ENCODE data around the gene SMARCC1. TPM values are rescaled to one million over a fixed set of nuclear protein-coding genes. Genes with fewer than 3 reads are reported as not detected.
"Not testable (repeated sequence)": the region's sequence is repeated elsewhere in the genome, so short reads cannot be mapped to it uniquely, and the experiment has no call there.

SMARCC1 gene
- total RNA-seq, 1 experiment from 2014 or later, result 84.2 TPM

- POLR2A ChIA-PET, result interaction anchor here (0.5 kb wide), 1 partner anchor 9 kb away, joined by 8 read pairs; no protein-coding TSS in a partner anchor
- no peaks in the 10 kb centered on the region for H3K9me3 ChIP-seq (ENCODE audit: control insufficient read depth, insufficient read depth, low read depth, low read length)
- TF ChIP-seq TCF7L2 (IDR thresholded peaks at IDR 0.05; ENCODE audit: low read depth, low read length) (no peak), POLR2AphosphoS5 (IDR thresholded peaks at IDR 0.05; ENCODE audit: low read depth, low read length) (no peak), REST (IDR thresholded peaks at IDR 0.05; ENCODE audit: insufficient read depth in 1 of 2, low read depth in 2 of 2, low read length in 1 of 2) (no peak), CTCF (IDR thresholded peaks at IDR 0.05) (no peak), SIN3A (IDR thresholded peaks at IDR 0.05; ENCODE audit: borderline replicate concordance, insufficient read depth, low read depth, low read length) (no peak)
- DNase-seq (ENCODE audit: low read depth, low spot score), result no peak
- in situ Hi-C loops (cut with HindIII; ENCODE audit: low pct_unique_long_range_greater_than_20kb, low sequenced_read_pairs) (no loop called here), intact Hi-C loops (cut with micrococcal nuclease; ENCODE audit: unreplicated experiment) (no loop called here)
- no peak overlapping the region for H3K27ac ChIP-seq (ENCODE audit: low read length)
- BruUV-seq (replicated peaks), result no TSS peak
- CTCF ChIA-PET, result no interaction called here
- no peaks in the 10 kb centered on the region for H3K27me3 ChIP-seq (ENCODE audit: control insufficient read depth, insufficient read depth, low read length)
- no peak overlapping the region for H3K4me3 ChIP-seq (ENCODE audit: low read depth in 2 of 2, low read length in 2 of 2)
- ATAC-seq, result no peak
- no peaks in the 10 kb centered on the region for H3K4me1 ChIP-seq (ENCODE audit: control insufficient read depth, insufficient read depth, low read length)
- no peaks in the 10 kb centered on the region for H3K36me3 ChIP-seq (ENCODE audit: control insufficient read depth, insufficient read depth, low read length)
Measured at GRCh38 chr3:47746264-47746663, 35.4 kb downstream of the SMARCC1 start.

GRCh38 chr3:47743855-47744254 lies 37.8 kb downstream of the SMARCC1 start:
- Histone ChIP-seq H3K9me3 (ENCODE audit: control insufficient read depth, insufficient read depth, low read depth, low read length) (no peaks in the 10 kb centered on the region), H3K4me3 (ENCODE audit: low read depth in 2 of 2, low read length in 2 of 2) (no peak overlapping the region), H3K36me3 (ENCODE audit: control insufficient read depth, insufficient read depth, low read length) (no peaks in the 10 kb centered on the region), H3K27me3 (ENCODE audit: control insufficient read depth, insufficient read depth, low read length) (no peaks in the 10 kb centered on the region), H3K27ac (ENCODE audit: low read length) (no peak overlapping the region), H3K4me1 (ENCODE audit: control insufficient read depth, insufficient read depth, low read length) (no peaks in the 10 kb centered on the region)
- TF ChIP-seq CTCF (IDR thresholded peaks at IDR 0.05) (no peak), TCF7L2 (IDR thresholded peaks at IDR 0.05; ENCODE audit: low read depth, low read length) (no peak), REST (IDR thresholded peaks at IDR 0.05; ENCODE audit: insufficient read depth in 1 of 2, low read depth in 2 of 2, low read length in 1 of 2) (no peak), SIN3A (IDR thresholded peaks at IDR 0.05; ENCODE audit: borderline replicate concordance, insufficient read depth, low read depth, low read length) (no peak), POLR2AphosphoS5 (IDR thresholded peaks at IDR 0.05; ENCODE audit: low read depth, low read length) (no peak)
- CTCF ChIA-PET, result no interaction called here
- in situ Hi-C loops (cut with HindIII; ENCODE audit: low pct_unique_long_range_greater_than_20kb, low sequenced_read_pairs) (no loop called here), intact Hi-C loops (cut with micrococcal nuclease; ENCODE audit: unreplicated experiment) (no loop called here)
- no peak for ATAC-seq
- POLR2A ChIA-PET, result no interaction called here
- no TSS peak for BruUV-seq (replicated peaks)
- no peak for DNase-seq (ENCODE audit: low read depth, low spot score)

- ATAC-seq; H3K4me1 ChIP-seq (ENCODE audit: control insufficient read depth, insufficient read depth, low read length); H3K4me3 ChIP-seq (ENCODE audit: low read depth in 2 of 2, low read length in 2 of 2); H3K9me3 ChIP-seq (ENCODE audit: control insufficient read depth, insufficient read depth, low read depth, low read length); CTCF ChIA-PET; H3K27ac ChIP-seq (ENCODE audit: low read length); POLR2A ChIA-PET; H3K36me3 ChIP-seq (ENCODE audit: control insufficient read depth, insufficient read depth, low read length); H3K27me3 ChIP-seq (ENCODE audit: control insufficient read depth, insufficient read depth, low read length); in situ Hi-C loops (cut with HindIII; ENCODE audit: low pct_unique_long_range_greater_than_20kb, low sequenced_read_pairs); BruUV-seq (replicated peaks); DNase-seq (ENCODE audit: low read depth, low spot score); intact Hi-C loops (cut with micrococcal nuclease; ENCODE audit: unreplicated experiment): not testable (repeated sequence)
Measured at GRCh38 chr3:47743352-47743751, 38.3 kb downstream of the SMARCC1 start.

Measured in Panc1 (cell line).